Muscle of back (tissue), 11 donors: ENCODE measurements around the gene LILRB3. TPM values are rescaled to one million over a fixed set of nuclear protein-coding genes. Genes with fewer than 3 reads are reported as not detected.
"Not testable (repeated sequence)": the region's sequence is repeated elsewhere in the genome, so short reads cannot be mapped to it uniquely, and the experiment has no call there.

Experiments used
- DNase-seq, 3 donors: peaks; one replicate each; pipeline versions ENCODE4 v3.0.0 to v3.0.0-alpha.2; 2013
- polyA plus RNA-seq, 10 donors: library from polyadenylated mRNA; unstranded; fragments of 120-200 nt; gene quantifications; one replicate each; pipeline ENCODE4 v1.2.1, GENCODE V29; 2013; ENCODE audit not compliant: insufficient read length in 10 of 10

Gene LILRB3
- polyA plus RNA-seq, 10 donors = 0.79 to 3.8 (median 2.3) TPM

DNA sequence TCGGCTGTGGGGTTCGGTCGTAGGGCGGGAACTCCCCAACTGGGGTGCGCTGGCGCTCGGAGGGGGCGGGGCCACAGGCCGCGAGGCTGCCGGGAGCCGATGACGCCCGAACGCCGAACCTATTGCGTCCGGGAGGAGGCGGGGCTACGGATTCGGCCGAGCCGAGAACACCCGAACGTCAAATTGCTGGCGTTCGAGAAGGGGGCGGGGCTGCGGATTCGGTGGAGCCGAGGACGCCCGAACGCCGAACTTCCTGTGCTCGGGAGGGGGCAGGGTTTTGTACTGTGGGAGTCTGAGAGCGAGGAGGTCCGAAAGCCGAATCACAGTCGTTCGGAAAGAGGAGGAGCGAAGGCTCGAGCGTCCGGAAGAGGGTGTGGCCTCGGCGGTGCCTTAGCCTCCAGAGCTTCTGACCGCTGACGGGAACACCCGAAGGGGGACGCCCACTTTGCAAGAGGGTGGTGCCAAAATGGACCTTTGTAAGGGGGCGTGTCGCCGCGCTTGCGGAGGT, 32.2 kb downstream of the LILRB3 start:
- peak; percentile 99 to 100 (median 100) for DNase-seq

DNA sequence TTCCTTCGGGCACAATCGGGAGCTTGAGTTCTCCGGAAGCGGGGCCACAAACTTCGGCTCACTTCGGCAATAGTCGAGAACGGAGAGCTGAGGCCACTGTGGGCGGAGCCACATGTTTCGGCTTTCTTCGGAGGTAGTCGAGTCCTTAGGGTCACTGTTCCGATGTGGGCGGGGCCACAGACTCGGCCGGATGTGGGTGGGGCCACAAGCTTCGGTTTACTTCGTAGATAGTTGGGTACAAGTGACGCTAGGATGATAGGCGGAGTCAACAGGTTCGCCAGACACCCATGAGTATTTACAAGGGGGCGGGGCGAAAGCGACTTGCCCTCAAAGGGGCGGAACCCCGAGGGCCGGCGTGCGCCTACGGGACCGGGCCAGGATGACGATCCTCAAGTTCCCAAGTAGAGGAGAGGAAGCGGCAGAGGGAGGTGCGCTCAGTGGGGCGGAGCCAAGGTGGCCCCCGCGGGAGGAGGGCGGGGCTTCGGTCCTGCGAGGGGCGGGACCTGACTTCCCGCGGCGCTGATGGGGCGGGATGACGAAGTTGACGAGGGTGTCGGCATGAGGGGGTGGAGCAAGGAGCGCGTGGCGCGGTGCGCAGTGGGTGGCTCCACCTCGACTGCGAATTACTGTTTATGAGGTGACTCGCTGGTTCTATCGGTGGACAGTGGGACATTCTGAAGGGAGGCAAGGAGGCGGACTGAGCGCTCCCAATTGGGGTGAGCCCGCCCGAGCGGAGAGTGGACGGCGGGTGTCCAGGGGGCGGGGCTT, 32.9 kb downstream of the LILRB3 start:
- DNase-seq = peak; percentile 100

DNA sequence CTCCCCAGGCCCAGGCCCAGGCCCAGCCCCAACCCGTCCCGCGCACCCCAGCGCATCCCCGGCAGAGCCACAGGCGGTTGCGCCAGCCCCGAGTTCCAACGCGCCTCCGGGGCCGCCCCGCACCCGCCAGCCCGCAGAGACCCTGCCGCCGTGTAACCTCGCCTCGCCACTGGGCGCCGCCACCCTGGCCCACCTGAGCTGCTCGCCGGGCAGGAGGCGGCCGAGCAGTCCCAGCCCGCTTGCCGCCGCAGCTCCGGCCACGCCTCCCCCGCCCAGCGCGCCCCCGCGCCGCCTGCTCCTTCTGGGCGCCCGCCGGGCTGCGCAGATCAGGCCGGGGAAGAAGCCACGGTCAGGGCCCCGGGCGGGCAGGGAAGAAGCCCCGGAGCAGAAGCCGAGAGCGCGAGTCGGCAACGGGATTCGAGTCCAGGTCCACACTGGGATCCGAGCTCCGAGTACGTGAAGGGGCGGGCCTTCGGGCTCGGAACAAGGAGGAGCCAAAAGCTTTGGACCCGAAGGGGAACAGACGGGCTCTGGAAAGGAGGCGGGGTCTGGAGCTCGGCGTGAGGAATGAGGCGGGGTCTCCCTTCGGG, 33.6 kb downstream of the LILRB3 start, which contains the start of gene MBOAT7:
MBOAT7 (minus strand) TSS at position 436 of the 590 bp plus-strand sequence. CDS start 1,072 bp downstream, outside the sequence.
- DNase-seq = no peak

DNA sequence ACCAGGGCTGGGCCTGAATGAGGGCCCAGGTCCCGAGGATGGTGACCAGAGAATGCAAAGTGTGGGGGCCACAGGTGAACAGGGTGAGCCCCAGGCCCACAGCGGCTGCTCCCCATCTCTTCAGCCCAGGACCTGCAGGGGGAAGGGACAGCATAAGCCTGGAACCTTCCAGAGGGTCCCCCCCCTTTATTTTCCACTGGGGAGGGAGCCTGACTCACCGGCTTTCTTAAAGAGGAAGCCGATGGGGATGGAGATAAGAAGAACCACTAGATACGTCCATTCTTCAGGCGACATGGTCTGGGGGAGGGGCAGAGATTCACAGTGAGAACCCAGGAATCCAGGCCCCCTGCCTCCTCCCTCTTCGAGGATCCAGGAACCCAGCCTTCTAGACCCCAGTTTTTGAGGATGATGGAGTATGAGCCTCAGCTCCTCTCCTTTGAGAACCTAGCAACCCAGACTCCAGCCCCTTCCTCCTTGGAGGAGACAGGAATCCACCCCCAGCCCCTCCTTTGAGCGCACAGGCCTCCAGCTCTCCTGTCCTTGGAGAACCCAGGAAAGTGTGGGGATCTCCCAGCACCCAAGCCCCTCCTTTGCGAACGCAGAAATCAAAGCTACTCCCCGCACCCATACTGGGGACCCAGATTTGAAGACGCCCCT, 34.5 kb downstream of the LILRB3 start:
- DNase-seq = no peak

DNA sequence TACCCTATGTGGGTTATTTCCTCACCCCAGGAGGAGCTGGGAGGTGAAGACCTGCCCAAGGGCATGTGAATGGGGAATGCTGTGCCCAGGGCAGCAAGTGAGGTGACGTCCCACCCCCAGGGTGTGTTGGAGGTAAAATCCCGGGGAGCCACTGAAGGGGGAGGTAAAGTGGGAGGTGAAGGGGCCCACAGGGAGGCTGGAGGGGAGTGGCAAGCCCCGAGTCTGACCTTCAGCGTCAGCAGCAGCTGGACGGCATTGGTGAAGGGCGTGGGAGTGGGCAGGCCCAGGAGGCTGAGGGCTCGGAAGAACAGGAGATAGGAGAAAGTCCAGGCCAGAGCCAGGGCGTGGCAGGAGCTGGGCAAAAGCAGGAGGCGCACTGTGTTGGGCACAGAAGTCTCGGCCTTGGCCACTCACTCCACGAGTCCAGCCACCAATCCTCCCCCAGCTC, 35.8 kb downstream of the LILRB3 start:
- no peak for DNase-seq

DNA sequence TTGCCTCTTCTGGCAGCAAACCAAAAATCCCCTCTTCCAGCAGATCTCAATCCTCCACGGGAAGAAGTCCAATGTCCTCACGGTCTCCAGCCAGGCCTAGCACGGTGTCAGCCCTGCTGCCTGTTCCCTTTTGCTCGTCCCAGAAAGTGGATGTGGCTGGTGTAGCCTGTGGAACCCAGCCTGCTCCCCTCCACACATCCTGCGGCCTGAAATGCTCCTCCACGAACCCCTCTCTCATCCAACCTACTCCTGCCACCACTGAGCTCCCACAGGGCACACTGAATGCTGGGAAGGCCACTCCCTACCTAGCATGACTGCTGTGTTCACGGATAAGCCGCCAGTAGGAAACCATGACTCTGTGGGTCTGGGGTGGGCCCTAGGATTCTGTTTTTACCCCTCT, 36.5 kb downstream of the LILRB3 start:
- DNase-seq = no peak

DNA sequence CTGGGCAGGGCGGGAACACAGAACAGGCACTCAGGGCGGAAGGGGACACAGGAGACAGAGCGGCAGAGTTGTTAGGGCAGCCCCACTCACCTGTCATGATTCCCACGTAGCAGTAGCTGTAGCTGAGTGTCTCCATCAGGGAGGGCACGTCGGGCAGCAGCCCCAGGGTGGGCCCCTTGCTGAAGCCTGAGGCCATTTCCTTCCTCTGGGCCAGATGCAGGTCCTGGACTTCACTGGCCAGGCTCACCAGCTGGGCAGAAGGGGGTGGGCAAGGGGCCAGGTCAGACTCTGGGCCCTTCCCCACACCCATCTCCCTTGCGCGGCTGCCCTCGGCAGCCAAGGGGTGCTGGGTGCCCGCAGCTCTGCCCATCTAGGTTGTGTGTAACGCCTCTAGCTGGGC, 39.4 kb downstream of the LILRB3 start:
- no peak for DNase-seq

DNA sequence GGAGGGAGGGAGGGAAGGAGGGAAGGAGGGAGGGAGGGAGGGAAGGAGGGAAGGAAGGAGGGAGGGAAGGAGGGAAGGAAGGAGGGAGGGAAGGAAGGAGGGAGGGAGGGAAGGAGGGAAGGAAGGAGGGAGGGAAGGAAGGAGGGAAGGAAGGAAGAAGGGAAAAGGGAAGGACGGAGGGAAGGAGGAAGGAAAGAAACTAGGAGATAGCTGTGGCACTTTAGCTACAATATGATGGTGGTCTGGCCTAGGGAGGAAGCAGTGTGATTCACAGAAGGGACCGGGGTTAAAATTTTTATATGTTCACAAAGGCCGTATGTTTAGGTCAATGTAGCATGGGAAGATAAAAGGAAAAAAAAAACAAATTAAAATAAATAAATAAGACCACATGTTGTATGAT, 40.9 kb downstream of the LILRB3 start:
- DNase-seq = not testable (repeated sequence)

DNA sequence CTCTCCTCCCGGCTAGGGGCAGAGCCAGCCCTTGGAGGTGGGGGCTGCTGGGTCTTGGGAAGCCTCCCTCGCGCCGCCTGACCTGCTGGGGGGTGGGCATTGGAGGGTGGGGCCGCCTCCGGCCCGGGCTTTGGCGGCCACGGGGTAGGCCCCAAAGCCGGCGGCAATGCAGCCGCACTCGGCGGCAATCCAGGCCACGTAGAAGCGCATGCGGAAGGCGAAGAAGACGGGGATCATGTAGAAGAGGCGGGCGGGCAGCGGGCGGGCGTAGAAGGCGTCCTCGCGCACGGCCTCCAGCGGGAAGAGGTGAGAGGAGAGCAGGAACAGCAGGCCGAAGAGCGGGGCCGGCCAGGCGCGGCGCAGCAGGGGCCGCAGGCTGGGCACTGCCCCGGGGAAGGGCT, 42.1 kb downstream of the LILRB3 start:
- DNase-seq = no peak

DNA sequence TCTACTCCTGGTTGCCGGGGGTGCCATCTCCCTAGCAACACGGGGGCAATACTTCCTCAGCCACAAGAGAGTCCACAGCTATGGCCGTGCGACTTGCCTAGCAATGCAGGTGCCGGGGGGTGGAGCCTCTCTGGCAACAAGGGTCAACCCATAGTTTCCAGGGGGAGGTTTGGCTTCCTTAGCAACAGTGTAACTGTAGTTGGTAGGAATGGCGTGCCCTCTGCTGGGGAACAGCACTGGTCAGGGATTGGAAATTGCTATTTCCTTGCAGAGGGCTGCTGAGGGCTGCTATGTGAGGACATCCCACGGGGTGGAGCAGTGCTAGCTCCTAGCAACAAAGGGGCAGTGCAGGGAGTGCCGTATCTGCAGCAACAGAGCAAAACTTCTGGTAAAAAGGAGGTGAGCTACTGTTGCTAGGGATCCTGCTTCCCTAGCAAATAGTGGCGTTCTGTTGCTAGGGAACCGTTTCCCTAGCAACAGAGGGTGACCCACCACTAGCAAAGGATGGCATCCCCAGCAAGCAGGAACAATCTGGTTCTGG, 42.8 kb downstream of the LILRB3 start:
- peak; percentile 13 to 68 (median 47) for DNase-seq

DNA sequence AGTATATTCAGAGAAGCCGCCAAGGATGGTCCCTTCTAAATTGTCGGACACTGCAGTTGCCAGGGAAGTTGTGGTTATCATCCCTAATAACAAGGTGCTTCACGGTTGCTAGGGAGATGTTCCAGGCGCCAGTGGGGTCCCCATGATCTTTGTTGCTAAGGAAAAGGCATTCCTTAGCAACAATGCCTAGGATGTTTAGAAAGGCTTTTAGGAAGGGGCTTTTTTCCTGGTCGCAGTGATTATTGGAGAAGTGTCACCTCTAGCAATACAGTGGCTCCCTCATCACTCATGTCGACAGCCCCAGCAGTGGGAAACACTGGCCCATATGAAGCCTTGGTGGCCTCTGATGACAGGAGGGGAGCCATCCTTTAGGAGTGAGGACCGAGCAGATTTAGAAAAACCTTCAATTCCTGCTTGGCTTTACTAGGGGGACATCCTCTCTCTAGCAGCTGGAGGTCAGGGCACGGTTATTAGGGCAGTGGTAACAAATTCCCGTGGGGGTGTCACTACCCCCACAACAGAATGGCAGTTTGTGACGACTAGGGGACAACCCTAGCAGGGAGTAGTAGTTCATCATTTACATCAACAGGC, 43.5 kb downstream of the LILRB3 start:
- no peak for DNase-seq

DNA sequence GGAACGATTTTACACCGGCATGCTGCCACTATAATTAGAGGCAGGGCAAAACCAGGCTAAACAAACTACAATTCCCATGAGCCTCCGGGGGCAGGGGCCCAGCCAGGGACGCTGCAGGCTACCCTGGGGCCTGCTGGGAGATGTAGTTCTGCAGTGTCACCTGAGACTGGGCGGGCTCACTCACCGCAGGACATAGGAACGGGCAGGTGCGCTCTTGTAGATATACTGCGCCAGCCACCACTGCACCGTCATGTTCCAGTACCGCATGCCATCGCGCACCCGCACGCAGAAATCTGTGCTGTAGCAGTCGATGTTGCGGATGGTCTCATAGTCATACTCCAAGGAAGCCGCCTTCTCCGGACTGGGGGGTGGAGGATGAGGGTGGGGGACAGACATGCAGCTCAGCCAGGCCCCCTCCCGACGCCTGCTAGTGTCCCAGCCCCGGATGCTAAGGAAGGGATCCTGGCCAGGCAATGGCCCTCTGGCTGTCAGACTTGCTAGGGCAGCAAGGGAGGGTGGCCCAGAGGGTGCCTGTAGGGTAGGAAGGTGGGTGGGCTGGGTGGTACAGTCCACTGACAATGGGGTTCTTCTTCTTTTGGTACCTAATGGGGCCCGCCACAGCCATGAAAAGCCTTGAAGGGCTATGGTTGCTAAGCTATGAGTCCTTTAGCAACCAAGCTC, 44.1 kb downstream of the LILRB3 start:
- peak in 1 of 3 donors; percentile 46 for DNase-seq

DNA sequence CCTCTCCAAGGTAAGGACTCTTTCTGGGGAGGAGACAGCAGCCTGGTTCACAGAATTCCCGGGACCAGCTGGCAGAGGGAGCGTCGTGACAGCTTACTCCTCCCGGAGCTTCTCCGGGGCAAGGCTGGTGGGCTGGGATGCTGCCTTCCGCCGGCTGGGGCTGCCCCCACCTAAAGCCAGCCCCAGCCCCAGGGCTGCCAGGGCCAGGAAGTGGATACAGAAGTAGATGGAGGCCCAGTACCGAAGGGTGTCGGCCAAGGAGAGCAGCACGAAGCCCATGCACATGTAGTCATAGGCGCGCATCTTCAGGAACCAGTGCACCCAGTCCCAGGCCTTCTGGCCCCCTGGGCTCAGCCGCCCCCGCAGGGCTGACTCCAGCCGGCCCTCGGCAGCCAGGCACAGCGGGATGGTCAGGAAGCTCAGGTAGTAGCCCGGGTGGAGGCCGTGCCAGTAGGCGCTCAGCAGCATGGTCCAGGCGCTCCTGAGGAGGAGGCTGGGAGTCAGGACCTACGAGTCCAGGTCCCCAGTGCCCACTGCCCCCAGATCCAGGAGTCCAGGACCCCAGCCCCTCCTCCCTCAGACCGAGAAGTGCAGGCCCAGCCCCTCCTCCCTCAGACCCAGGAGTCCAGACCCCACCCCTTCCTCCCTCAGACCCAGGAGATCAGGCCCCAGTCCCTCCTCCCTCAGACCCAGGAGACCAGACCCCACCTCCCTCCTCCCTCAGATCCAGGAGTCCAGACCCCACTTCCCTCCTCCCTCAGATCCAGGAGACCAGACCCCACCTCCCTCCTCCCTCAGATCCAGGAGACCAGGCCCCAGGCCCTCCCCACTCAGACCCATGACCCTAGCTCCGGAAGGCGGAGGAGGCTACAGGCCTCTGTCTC, 48.6 kb downstream of the LILRB3 start:
- peak in 1 of 3 donors; percentile 8 for DNase-seq

DNA sequence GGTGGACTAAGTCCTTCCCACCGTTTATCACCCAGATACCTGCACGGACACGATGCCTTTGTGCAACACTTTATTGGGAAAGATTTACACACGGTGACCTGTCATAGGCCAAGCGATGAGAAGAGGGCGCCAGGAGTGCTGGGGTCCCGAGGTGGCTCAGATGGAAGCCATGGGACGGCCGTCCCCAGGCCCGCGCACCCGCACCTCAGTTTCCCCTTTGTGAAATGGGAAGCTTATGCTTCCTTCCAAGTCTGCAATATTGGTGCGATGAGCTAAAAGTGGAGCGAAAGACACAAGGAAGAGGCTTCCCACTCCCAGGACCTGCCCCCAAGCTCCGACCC, 49.5 kb downstream of the LILRB3 start:
- no peak for DNase-seq

DNA sequence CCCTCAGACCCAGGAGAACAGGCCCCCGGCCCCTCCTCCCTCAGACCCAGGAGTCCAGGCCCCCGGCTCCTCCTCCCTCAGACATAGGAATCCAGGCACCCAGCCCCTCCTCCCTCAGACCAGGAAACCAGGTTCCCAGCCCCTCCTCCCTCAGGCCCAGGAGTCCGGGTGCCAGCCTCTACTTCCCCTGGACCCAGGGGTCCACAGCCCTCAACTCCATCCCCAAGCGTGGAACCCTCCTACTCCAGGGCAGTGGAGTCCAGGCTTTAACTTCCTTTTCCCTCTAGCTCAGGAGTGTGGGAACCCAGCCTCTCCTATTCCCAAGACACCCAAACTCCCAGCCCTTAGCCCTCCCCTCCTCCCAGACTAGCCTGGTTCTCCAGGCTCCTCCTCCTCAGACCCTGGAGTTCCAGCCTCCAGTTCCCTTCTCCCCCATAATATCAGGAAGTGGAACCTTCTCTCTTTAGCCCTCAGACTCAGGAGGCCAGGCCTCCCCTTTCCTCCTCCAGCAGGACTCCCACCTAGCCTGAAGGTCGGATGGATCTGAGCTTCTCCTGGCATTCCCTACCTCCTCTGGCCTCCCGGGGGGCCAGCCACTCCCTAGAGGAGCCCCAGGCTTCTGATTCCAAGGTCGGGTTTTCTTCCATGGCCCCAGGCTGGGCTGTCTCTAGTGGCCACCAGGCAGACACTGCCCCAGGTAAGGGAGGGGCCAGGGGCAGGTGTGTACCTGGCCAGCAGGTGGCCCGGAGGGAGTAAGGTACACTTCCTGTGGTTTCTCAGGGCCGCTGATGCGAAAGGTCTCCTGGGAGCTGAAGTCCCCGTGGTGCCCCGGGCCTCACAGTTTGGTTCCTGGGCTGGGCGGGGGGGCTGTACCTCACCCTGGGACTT, 50.1 kb downstream of the LILRB3 start, which contains the start of gene TMC4:
TMC4 (minus strand) TSS at position 690 of the 888 bp plus-strand sequence; CDS start at position 647, 43 bp downstream.
- peak in 1 of 3 donors; percentile 51 for DNase-seq

DNA sequence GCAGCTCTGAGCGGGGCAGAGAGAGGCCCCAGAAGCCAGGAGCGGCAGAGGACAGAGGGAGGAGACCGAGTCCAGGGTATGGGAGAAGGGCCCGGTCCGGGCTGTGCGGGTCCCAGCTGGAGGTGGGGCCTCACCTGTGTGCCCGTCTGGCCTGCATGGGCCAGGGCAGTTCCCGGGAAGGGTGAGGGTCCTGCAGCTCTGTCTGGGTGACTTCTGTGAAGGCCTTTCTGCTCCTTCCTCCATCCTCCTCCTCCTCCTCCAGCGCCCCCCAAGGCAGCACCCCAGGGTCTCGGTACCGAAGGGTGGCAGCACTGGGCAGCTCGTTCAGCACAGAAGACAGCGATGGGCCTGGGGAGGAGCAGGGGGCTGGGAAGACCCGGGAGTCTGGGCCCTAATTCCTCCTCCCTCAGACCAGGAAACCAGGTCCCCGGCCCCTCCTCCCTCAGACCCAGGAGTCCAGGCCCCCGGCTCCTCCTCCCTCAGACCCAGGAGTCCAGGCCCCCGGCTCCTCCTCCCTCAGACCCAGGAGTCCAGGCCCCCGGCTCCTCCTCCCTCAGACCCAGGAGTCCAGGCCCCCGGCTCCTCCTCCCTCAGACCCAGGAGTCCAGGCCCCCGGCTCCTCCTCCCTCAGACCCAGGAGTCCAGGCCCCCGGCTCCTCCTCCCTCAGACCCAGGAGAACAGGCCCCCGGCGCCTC, 50.9 kb downstream of the LILRB3 start:
- peak in 1 of 3 donors; percentile 3 for DNase-seq

DNA sequence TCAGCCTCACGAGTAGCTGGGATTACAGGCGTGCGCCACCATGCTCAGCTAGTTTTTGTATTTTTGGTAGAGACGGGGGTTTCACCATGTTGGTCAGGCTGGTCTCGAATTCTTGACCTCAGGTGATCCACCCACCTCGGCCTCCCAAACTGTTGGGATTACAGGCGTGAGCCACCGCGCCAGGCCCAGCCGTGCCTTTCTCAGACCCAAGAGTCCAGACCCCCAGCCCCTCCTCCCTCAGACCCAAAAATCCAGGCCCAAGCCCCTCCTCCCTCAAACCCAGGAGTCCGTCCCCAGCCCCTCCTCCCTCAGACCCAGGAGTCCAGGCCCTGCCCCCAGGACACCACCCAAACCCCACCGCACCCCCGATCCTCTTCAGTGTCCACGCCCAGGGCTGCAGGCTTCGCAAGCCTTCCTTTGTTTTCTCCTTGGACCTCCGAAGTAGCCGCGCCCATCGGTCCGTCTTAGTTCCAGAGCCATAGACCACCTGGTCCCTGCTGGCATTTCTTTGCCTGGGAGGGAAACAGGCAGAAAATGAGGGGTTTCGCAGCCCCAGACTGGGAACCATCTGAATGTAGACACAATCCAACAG, 53.6 kb downstream of the LILRB3 start:
- DNase-seq = no peak
